Epithelial cell of proximal tubule (primary cell): ENCODE results near the gene CANT1. TPM values are rescaled to one million over a fixed set of nuclear protein-coding genes. Genes with fewer than 3 reads are reported as not detected.
"Not testable (repeated sequence)": the region's sequence is repeated elsewhere in the genome, so short reads cannot be mapped to it uniquely, and the experiment has no call there.

Source experiments
- DNase-seq: peaks from one replicate; pipeline ENCODE4 v3.0.0-alpha.2; 2011; ENCODE audit warnings: low read depth
- H3K4me3 ChIP-seq: 2 replicates; pipeline ENCODE4 v1.5.1; 2011; ENCODE audit warnings: low read depth, mild to moderate bottlenecking, low read length
- total RNA-seq: library from RNA; depleted of rRNA; stranded (reverse); fragments of >200 nt; gene quantifications from 2 replicates; pipeline ENCODE4 v1.2.3, GENCODE V29; 2015
- TF ChIP-seq, protein P1 (sequence below): conservative IDR thresholded peaks from 2 replicates; pipeline ENCODE4 v1.5.1; 2012; ENCODE audit warnings: low read depth, mild to moderate bottlenecking, low read length

Gene CANT1
- total RNA-seq, 1 donor from 2014 or later: 60.3 TPM

GRCh38 chr17:78965491-78965924 is 44.1 kb downstream of the CANT1 start:
- TF ChIP-seq, protein P1, sequence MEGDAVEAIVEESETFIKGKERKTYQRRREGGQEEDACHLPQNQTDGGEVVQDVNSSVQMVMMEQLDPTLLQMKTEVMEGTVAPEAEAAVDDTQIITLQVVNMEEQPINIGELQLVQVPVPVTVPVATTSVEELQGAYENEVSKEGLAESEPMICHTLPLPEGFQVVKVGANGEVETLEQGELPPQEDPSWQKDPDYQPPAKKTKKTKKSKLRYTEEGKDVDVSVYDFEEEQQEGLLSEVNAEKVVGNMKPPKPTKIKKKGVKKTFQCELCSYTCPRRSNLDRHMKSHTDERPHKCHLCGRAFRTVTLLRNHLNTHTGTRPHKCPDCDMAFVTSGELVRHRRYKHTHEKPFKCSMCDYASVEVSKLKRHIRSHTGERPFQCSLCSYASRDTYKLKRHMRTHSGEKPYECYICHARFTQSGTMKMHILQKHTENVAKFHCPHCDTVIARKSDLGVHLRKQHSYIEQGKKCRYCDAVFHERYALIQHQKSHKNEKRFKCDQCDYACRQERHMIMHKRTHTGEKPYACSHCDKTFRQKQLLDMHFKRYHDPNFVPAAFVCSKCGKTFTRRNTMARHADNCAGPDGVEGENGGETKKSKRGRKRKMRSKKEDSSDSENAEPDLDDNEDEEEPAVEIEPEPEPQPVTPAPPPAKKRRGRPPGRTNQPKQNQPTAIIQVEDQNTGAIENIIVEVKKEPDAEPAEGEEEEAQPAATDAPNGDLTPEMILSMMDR: no peak
- no peak overlapping the region for H3K4me3 ChIP-seq
- no peak for DNase-seq

DNA sequence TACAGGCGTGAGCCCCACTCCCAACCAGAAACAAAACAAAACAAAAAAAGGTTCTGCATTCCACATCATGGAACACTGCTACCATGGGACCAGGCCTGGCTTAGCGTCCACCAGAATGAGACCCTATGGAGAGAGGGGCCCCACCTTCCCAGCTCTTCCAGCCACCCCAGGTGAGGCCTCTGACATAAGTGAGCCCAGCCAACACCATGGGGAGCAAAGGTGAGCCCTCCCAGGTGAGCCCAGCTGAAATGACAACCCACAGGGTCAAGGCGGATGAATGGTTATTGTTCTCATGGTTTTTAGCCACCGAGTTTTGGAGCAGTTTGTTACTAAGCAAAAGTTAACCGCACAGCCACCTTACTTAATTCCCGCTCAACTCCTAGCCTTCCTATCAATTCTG is 46.2 kb downstream of the CANT1 start:
- no peak for DNase-seq
- H3K4me3 ChIP-seq: no peak overlapping the region
- TF ChIP-seq, protein P1: no peak

GRCh38 chr17:78962984-78963348 is 46.6 kb downstream of the CANT1 start:
- H3K4me3 ChIP-seq, DNase-seq: not testable (repeated sequence)

- no peak overlapping the region for H3K4me3 ChIP-seq
- no peak for DNase-seq
- TF ChIP-seq, protein P1: no peak
Observed at GRCh38 chr17:78962345-78962983, 47.1 kb downstream of the CANT1 start.

DNA sequence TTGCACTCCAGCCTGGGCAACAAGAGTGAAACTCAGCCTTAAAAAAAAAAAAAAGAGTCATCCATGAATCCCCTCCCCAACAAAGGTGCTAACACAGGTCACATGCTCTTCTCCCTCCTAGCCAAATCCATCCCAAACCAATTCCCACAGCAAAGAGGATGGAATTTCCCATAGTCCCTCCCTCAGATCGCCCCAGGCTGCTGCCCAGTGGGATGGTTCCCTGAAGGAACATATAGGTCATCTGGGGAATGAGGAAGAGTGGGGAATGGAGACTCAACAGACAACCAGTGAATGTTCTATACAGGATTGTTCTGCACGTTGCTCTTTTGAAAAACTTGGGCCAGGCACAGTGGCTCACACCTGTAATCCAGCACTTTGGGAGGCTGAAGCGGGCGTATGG is 48.0 kb downstream of the CANT1 start:
- no peak for DNase-seq
- no peak overlapping the region for H3K4me3 ChIP-seq
- TF ChIP-seq, protein P1: no peak

DNA sequence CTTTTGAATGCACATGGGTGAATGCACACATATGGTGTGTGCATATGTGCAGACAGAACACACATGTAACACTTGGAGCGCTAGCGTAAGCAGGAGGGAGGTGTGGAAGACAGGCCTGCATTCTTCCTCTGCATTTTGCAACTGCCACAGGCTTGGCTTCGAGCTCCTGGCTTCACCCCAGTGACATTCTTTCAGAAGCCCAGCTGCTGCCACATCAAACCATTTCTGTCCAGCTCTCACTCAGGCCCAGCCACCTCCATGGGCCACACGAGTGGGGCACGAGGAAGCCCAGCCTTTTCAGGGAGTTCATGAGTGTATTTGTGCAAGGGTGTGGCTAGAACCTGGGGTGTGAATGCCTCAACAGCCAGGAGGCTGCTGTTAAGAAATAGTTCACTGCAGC is 48.6 kb downstream of the CANT1 start:
- no peak for DNase-seq
- H3K4me3 ChIP-seq: no peak overlapping the region
- TF ChIP-seq, protein P1: no peak

GRCh38 chr17:78959803-78960202 is 49.8 kb downstream of the CANT1 start:
- no peak for DNase-seq
- H3K4me3 ChIP-seq: no peak overlapping the region
- TF ChIP-seq, protein P1: no peak
